Measurements from ENCODE around the gene FADS3.

FADS3 gene

DNA sequence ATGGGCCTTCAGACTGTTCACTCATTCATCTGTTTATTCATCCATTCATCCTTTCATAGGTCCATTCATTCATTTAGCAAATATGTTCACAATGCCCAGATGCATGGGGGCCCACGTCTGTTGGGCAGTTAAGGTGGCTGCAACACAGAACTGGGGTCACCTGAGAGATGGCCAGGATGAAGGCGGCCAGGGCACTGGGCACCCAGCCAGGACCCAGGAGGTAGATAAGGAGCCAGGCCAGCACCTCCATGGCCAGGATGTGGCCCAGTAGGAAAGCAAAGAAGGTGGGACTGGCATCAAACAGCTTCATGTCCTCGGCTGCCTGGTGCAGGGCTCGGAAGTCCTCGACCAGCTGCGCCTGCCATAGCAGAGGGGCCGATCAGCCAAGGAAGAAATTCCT is 12.2 kb downstream of the FADS3 start:
- no peak for DNase-seq (ENCODE audit: low spot score)

DNA sequence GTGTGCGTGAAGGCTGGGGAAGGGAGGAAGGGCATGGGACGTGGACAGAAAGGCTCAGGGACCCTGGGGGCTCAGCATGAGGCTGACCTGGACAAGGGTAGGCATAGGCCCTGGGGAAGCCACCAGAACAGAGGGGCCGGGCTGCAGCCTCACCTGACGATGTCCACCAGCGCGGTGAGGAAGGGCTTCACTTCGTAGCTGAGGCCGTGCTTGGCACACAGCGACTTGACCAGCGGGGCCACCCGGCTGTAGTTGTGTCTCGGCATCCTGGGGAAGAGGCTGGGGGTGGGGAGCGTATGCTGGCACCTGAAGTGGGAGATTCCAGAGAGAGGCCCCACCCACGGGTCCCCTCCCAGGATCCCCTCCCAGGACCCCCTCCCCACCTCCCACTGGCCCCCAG is 15.6 kb downstream of the FADS3 start:
- DNase-seq (ENCODE audit: low spot score): no peak

DNA sequence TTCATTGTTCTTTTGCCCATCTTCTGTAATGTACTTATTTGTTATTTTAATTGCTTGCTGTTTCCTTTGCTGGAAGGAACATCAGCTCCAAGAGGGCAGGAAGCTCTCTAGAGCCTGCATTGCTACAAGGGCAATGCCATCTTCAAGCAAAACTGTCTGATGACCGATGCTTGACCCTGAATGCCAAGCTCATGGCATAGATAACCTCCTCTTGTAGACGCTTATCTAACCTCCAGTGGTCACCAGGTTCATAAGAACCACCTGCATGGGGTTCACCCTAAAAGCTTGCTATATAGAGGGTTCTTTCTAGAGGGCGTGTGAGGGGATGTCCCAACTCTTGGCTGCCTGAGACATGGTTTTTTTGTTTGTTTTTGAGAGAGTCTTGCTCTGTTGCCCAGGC is 16.5 kb downstream of the FADS3 start:
- no peak for DNase-seq (ENCODE audit: low spot score)

DNA sequence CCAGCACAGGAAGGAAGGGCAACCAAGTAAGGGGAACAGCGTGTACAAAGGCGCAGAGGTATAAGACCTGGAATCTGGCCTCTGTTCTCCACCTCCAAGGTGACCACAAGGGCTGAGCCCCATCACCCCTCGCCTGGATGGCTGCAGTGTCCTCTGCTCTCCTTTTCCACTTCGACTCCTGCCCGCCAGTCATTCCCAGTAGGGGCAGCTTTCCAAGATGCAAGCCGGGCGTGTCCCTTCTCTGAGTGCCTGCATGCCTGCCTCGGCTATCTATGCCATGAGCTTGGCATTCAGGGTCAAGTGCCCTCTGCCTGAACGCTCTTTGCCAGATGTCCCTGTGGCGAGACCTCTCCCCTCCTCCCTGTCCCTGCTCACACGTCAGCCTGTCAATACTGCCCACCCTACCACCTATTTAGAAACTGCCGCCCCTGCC is 17.0 kb downstream of the FADS3 start:
- no peak for DNase-seq (ENCODE audit: low spot score)

DNA sequence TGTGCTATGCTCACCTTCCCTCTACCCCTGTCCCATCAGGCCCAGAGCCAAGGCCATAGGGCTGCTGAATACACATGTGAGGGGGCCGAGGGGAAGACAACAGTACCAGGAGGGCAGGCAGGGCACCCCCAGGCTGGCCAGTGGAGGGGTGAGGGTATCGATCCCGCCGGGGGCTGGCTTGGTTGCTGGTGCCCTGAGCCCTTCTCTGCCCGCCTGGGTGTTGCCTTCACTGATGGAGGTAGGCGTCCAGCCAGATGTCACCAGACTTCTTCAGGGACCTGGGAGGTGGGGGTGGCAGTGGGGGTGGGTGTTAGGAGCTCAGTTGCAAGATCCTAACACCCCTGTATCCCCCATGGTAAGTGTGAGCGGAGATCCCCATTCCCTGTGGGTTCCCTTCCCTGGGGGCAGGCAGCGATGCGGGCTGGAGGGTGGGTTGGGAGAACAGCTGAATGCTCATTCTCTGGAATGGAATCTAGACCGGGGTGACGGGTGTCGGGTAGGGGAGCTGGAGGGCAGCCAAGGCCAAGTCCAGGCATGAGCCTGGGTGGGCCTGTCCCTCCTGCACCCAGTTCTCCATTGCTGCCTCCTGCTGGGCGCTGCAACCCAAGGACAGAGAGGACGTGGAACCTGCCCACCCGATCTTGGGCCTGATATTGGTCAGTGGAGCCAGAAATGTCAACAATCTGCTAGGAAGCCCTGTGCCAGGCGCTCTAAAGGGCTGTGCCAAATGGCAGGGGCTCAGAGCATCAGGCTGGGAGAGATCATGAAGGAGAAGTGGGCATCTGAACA is 17.6 kb downstream of the FADS3 start:
- DNase-seq (ENCODE audit: low spot score): no peak

DNA sequence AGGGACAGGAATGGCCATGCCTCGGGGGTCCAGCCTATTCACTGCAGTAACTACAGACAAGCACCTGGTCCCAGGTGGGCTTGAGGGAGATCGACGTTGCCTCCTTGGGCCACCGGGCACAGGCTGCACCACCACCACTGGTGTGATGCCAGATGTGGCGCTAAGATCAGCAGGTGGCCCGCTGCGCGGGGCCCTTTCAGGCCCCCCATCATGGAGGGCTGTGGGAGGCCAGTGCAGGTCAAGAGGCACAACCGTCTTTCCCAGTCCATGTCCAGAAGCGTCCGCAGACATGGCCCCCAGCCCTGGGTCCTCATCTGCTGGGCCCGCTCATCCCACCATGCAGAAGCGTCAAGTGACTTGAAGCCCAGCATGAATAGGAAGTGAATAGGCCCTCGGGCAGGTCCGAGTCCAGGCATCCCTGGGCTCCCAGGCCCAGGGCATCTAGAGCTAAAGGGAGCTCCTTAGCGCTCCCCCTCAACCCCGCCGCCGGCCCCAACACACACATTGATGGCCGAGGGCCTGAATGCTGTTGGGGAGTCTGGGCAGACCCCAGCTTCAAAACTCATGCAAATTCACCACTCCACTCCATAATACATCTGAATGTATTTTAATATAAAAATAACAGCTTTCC is 18.3 kb downstream of the FADS3 start:
- DNase-seq (ENCODE audit: low spot score): no peak

DNA sequence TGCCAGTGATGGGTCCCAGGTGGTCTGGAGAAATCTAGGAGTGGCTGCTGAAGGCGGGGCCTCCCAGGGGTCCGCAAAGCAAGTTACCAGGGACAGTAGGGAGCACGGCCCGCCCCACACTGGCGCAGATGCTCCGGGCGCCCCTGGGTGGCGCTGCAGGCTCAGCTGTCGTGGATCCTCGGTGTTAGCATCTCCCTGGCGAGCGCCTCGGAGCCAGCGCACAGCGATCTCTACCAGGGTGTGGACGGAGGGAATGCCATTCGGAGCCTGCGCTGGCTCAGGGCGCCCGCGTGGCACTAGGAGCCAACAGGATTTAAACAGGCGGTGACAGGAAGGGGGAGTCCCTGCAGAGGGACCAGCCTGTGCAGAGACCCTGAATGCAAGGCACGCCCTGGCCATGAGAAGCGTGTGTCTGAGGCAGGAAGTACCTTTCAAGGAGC is 20.2 kb downstream of the FADS3 start:
- DNase-seq (ENCODE audit: low spot score): peak; percentile 83

DNA sequence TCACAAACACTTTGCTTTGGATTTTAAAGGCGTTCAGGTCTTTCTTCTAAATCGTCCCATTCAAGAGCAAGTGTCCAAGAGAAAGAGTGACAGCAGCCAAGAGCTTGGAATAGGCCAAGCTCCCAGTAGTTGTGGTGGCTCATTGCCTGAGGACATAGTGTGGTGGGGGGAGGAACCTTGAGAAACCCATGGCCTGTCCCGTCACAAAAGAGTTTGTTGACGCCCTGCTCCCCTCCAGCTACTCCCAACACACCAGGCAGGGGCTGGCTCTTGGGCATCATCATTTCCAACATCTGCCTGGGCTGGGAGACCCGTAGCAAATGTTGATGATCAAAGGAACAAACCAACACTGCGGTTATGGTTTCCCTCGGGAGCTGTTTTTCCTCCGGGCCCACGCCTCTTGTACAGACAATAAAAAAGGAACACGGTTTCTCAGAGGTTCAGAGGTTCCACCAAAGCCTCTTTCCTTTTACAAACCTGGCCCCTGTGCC is 20.8 kb downstream of the FADS3 start:
- DNase-seq (ENCODE audit: low spot score): no peak

DNA sequence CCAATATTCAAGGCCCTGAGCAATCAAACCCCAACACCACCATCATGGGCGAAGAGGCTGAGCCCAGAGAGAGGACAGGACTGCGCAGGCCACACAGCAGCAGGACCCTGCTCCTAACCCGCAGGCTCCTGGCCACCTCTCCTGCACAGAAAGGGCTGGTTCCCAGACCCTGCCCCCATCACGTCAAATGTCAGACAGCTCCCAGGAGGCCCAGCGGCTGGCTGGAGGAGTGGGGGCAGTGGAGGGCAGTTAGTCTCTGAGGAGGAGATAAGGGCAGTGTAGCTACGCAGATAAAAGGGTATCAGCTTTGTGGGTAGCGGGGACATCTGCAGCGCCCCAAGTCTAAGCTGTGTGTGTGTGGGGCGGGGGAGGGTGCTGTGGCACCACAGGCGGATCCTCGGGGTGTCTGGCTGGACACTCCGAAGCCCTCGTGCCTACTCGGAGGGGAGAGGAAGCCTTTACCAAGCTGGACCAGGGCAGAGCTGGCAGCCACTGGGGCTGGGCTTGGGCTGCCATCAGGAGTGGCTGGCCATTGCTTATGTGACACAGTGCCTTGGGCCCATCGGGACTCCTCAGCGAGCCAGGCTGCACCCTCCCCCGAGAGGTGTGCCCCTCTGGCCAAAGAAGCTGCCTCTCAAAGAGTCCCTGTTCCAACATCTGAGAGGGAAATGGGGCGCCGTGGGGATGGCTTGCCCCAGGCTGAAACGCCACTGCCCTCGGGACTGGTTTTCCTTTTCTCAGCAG is 21.5 kb downstream of the FADS3 start:
- DNase-seq (ENCODE audit: low spot score): no peak

DNA sequence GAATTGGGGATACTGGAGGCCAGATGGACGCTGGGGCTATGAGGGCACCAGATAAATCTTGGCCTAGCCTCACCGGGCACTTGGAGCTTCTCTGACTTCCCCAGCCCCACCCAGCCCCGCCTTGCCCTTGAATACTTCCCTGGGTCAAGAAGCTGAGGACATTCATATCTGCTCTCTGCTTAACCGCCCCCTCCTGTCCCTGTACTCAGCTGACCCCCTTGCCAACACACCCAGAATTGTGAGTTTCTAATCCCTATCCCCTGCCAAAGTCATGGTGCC is 22.0 kb downstream of the FADS3 start:
- no peak for DNase-seq (ENCODE audit: low spot score)

DNA sequence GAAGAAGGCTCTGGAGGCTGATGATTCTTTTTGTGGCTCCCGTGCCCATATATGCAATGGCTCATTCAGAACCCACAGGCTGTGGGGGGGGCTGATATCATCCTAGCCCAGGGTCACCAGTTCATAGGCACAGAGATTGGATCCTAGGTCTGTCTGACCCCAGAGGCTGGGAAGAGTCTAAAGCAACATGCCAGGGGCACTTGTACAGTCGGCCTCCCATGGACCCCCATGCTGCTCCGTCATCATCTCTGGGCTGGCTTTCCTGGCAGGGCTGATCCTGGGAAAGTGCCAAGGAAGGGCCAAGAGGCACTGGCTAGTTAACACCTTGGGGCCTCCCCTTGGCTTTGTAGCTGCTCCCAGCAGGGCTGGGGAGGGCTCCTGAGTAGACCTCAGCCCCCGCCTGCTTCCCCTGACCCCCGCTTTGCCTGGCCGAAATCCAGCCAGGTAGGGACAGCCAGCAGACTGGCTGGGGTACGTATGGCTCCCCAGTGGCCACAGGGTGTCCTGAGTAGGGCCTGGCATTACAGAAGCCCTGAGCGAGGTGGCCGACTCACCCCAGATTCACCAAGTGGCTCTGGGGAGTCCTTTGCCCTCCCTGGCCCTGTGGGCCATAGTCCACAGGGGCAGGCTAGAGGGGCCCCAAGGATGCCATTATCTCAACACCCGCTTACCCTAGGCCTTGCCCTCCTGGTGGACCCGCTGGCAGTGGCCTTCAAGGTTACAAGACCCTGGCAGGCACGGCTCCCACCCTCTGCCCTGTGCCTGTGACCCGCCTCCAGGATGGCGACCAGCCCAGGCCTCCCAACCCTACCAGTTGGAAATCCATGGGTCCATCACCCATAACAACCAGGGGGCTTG is 22.5 kb downstream of the FADS3 start:
- DNase-seq (ENCODE audit: low spot score): no peak

DNA sequence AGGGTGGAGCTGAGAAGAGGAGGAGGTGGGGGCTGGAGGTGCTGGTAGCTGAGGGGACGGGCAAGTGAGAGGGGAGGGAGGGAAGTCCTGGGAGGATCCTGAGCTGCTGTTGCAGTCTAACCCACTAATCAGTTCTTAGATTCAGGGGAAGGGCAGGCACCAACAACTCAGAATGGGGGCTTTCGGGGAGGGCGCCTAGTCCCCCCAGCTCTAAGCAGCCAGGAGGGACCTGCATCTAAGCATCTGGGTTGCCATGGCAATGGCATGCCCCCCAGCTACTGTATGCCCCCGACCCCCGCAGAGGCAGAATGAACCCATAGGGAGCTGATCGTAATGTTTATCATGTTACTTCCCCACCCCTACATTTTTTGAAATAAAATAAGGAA is 24.4 kb downstream of the FADS3 start:
- no peak for DNase-seq (ENCODE audit: low spot score)

DNA sequence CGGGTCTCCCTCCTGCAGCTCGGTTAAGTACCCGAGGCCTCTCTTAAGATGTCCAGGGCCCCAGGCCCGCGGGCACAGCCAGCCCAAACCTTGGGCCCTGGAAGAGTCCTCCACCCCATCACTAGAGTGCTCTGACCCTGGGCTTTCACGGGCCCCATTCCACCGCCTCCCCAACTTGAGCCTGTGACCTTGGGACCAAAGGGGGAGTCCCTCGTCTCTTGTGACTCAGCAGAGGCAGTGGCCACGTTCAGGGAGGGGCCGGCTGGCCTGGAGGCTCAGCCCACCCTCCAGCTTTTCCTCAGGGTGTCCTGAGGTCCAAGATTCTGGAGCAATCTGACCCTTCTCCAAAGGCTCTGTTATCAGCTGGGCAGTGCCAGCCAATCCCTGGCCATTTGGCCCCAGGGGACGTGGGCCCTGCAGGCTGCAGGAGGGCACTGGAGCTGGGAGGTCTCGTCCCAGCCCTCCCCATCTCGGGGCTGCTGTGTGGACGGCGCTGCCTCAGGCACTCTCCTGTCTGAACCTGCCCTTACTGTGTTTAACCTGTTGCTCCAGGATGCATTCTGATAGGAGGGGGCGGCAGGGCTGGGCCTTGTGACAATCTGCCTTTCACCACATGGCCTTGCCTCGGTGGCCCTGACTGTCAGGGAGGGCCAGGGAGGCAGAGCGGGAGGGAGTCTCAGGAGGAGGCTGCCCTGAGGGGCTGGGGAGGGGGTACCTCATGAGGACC is 25.0 kb downstream of the FADS3 start:
- DNase-seq (ENCODE audit: low spot score): no peak

DNA sequence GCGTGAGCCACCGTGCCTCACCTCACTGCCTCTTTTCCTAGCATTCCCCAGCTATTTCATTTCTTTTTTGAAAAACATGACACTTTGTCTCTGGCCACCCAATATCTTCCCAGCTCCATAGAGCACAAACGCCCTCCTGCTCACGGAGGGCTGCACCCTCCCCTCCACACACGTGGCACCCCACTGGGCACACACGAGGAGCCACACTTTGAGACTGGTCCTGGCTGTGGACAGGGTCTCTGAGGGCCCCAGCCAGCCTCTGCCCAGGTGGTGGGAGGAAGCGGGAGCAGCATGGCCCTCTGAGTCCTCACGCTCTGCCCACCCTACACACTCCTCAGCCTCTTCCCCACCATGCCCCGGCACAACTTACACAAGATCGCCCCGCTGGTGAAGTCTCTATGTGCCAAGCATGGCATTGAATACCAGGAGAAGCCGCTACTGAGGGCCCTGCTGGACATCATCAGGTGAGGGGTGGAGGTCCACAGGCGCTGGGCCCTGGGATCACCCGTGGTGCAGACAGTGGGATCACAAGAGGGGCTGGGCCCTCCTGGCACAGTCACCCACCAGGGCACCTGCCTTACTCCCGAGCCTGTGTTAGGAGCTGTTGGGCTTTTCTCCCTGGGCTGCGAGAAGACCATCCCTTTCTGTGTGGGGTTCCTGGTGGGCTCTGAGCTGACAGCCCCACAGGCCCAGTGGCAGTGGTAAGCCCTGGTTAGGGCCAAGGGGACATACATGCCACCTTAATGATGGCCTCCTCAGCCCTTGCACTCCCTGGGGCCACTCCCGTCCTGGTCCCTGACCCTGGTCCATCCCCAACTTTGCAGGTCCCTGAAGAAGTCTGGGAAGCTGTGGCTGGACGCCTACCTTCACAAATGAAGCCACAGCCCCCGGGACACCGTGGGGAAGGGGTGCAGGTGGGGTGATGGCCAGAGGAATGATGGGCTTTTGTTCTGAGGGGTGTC is 26.2 kb downstream of the FADS3 start:
- no peak for DNase-seq (ENCODE audit: low spot score)

DNA sequence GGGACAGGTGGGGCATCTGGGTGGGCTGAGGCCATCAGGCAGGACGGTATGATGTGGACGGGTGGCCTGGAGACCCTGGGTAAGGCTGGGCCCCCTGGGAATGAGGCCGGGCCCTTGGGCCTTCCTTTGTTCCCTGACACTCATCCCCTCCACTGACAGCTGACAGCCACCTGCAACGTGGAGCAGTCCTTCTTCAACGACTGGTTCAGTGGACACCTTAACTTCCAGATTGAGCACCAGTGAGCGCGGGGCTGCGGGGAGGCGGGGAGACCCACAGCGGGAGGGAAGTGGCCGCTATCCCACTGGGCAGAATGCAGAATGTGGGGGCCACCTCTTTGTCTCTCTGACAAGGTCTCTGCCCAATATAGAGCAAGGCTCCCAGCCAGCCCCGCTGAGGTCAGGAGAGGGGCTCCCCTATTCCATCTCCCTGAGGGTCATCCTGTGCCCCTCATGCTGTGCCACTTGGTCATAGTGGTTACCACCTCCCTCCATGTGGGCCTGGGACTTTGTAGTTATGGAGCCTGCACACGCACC is 27.7 kb downstream of the FADS3 start:
- DNase-seq (ENCODE audit: low spot score): no peak

DNA sequence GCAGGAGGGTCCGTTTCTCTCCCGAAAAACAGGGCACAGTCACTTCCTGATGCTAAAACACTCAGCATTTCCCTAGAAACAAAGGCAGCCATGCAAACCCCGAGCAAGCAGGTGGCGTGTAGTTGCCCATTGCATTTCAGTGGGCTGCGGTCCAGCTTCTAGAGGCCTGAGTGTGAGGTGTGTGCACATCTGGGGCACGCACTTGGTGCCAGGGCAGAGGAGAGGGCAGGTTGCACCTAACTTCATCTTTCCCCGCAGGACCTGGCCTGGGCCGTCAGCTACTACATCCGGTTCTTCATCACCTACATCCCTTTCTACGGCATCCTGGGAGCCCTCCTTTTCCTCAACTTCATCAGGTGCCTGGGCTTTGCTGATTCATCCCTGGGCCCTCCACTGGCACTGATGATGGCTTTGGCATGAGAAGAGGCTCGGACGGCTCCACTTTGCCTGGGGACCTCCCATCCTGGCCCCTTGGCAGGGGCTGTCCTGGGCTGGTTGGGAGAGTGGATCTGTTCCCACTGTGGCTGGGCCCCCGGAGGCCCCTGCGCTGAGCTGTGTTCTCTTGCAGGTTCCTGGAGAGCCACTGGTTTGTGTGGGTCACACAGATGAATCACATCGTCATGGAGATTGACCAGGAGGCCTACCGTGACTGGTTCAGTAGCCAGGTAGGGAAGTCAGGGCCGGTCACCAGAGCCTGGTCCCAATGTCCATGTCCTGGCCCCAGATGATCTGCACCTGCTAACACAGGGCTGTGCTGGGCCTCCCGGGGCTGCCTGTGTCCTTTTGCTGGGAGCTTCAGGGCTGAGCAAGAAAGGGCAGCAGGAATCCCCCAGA is 28.4 kb downstream of the FADS3 start:
- DNase-seq (ENCODE audit: low spot score): peak; percentile 59

DNA sequence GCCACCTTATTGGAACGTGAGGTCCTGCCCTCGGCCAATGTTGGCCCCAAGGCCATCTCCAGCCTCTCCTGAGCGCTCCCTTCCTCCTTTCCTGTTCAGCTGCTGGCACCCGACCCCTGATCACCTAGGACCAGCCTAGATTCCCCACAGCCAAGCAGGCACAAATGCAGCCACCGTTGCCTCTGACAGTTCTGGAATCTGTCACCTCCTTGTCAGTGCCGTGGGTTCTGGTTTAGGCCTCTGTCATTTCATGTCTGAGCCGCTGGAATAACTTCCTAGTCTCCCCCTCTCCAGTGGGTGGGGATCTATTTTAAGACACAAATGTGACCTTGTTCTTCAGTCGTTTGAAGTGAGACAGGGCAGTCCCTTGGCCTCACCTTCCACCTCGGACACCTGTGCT is 29.7 kb downstream of the FADS3 start:
- no peak for DNase-seq (ENCODE audit: low spot score)

DNA sequence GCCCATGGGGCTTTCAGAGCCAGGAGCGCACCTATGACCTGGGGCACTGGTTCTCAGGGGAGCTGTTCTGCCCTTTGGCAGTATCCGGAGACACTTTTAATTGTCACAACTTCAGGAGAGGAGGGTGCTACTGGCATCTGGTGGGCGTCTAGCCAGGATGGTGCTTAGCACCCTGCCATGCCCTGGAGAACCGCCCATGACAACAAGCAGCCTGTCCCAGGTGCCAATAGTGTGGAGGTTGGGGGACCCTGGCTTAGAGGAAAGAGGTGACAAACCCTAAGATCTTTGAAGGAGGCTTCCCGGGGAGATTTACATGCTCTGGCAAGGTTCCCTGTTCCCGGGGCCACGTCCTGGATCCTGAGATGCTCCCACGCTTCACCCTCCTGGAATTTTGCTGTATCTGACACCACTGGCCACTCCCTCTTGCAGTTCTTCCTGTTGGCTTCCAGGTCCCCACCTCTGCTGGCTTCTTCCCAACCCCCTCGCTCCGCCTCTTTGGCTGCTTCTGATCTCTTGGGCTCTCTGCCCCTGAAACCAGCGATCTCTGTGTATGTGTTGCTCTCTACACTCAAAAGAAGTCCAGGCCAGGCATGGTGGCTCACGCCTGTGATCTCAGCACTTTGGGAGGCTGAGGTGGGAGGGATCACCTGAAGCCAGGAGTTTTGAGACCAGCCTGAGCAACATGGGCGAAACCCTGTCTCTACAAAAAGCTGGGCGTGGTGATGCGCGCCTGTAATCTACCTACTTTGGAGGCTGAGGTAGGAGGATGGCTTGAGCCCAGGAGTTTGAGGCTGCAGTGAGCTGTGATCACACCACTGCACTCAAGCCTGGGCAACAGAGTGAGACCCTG is 31.1 kb downstream of the FADS3 start:
- peak; percentile 25 for DNase-seq (ENCODE audit: low spot score)

Data from kidney tubule cell (primary cell).